Astrocyte (in vitro differentiated cells and primary cell): ENCODE measurements around the gene DUSP6. TPM values are rescaled to one million over a fixed set of nuclear protein-coding genes. Genes with fewer than 3 reads are reported as not detected.

Source experiments
- DNase-seq: peaks from one replicate; pipeline ENCODE4 v3.0.0-alpha.2; 2010; ENCODE audit warnings: low read depth
- FAIRE-seq: peaks from 2 replicates; lab custom pipeline; 2011; peaks lifted over from hg19 to GRCh38; lab: Jason Lieb, UNC
- H2AFZ ChIP-seq: 2 replicates; pipeline ENCODE4 v1.6.0; 2012; ENCODE audit warnings: low read depth, low read length, inconsistent platforms
- H3K27ac ChIP-seq: 2 replicates; pipeline ENCODE4 v1.5.1; 2011; ENCODE audit warnings: low read depth, low read length, inconsistent platforms
- H3K27me3 ChIP-seq: 2 replicates; pipeline ENCODE4 v1.6.0; 2011; ENCODE audit warnings: low read length, inconsistent platforms; ENCODE audit not compliant: insufficient read depth
- H3K36me3 ChIP-seq: 2 replicates; pipeline ENCODE4 v1.5.1; 2011; ENCODE audit warnings: low read length, inconsistent platforms; ENCODE audit not compliant: insufficient read depth
- H3K4me1 ChIP-seq: 2 replicates; pipeline ENCODE4 v1.5.1; 2011; ENCODE audit warnings: low read length, inconsistent platforms; ENCODE audit not compliant: insufficient read depth
- H3K4me2 ChIP-seq: 2 replicates; pipeline ENCODE4 v1.6.0; 2012; ENCODE audit warnings: low read length, inconsistent platforms
- H3K4me3 ChIP-seq: 2 replicates; pipeline ENCODE4 v1.5.1; 2011; ENCODE audit warnings: low read depth, mild to moderate bottlenecking, low read length, inconsistent platforms; ENCODE audit not compliant: insufficient read depth
- H3K79me2 ChIP-seq: 2 replicates; pipeline ENCODE4 v1.6.0; 2012; ENCODE audit warnings: mild to moderate bottlenecking, low read length, inconsistent platforms; ENCODE audit not compliant: insufficient read depth
- H3K9ac ChIP-seq: 2 replicates; pipeline ENCODE4 v1.6.0; 2012; ENCODE audit warnings: mild to moderate bottlenecking, low read length, inconsistent platforms
- H3K9me3 ChIP-seq: 2 replicates; pipeline ENCODE4 v1.5.1; 2012; ENCODE audit warnings: low read depth, mild to moderate bottlenecking, low read length, inconsistent platforms; ENCODE audit not compliant: insufficient read depth
- H4K20me1 ChIP-seq: 2 replicates; pipeline ENCODE4 v1.6.0; 2012; ENCODE audit warnings: low read length, inconsistent platforms; ENCODE audit not compliant: insufficient read depth
- H3K27ac Mint-ChIP-seq: one replicate; pipeline ENCODE4 v1.8.0; 2021; ENCODE audit warnings: mild to moderate bottlenecking, mixed read lengths; ENCODE audit not compliant: unreplicated experiment
- H3K27me3 Mint-ChIP-seq: one replicate; pipeline ENCODE4 v1.8.0; 2021; ENCODE audit warnings: low read depth, mixed read lengths; ENCODE audit not compliant: unreplicated experiment
- H3K36me3 Mint-ChIP-seq: one replicate; pipeline ENCODE4 v1.8.0; 2021; ENCODE audit warnings: low read depth, mixed read lengths; ENCODE audit not compliant: unreplicated experiment
- H3K4me1 Mint-ChIP-seq: one replicate; pipeline ENCODE4 v1.8.0; 2021; ENCODE audit warnings: low read depth, mixed read lengths; ENCODE audit not compliant: unreplicated experiment
- H3K4me3 Mint-ChIP-seq: one replicate; pipeline ENCODE4 v1.8.0; 2021; ENCODE audit warnings: mild to moderate bottlenecking, moderate library complexity, mixed read lengths; ENCODE audit not compliant: unreplicated experiment
- H3K9me3 Mint-ChIP-seq: one replicate; pipeline ENCODE4 v1.8.0; 2021; ENCODE audit warnings: mild to moderate bottlenecking, mixed read lengths; ENCODE audit not compliant: unreplicated experiment
- EZH2 ChIP-seq: IDR thresholded peaks from 2 replicates; pipeline ENCODE4 v1.6.1; 2012; ENCODE audit warnings: mild to moderate bottlenecking, low read length, inconsistent platforms; ENCODE audit not compliant: insufficient read depth
- total RNA-seq: library from RNA; stranded (reverse); gene quantifications from 2 replicates; pipeline ENCODE4 v1.2.1, GENCODE V29; 2021
- TF ChIP-seq, protein P1 (sequence below): IDR thresholded peaks from 2 replicates; pipeline ENCODE4 v1.5.1; 2011; ENCODE audit warnings: low read depth, mild to moderate bottlenecking, inconsistent platforms, low read length, moderate library complexity; ENCODE audit not compliant: insufficient read depth

Gene DUSP6
- total RNA-seq, 1 donor from 2014 or later: 63.0 TPM

DNA sequence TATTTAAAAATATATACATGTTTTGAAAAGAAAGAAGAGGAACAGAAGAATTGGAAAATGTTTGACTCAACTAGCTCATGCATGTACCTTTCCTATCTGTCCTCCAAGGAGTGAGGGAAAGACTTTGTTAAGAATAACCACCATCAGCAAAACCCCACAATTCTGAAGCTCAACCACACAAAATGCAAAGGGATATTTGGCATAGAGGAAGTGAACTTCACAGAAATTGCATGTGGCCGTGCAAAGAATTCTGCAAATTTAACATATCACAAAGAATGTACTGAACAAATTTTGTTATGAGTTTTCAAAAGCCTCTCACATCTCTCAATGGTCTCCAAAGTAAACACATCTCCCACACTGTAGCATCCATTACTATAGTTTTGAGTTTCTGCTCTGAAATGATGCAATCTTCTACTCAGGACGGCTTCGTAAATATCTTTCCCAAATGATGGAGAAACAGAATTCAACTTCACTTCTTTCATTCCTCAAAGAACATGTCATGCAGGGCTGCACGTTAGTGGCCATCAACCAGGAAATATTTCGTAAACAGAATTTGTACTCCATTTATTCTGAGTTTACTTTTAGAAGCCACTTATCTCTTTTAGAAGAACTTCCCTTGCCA lies 17.6 kb downstream of the DUSP6 start:
- DNase-seq: no peak
- Histone ChIP-seq H2AFZ (no peak overlapping the region), H3K36me3 (no peaks in the 10 kb centered on the region), H3K79me2 (no peaks in the 10 kb centered on the region), H4K20me1 (no peaks in the 10 kb centered on the region), H3K27me3 (no peaks in the 10 kb centered on the region), H3K9ac (no peak overlapping the region), H3K27ac (no peak overlapping the region), H3K4me2 (no peak overlapping the region), H3K9me3 (no peaks in the 10 kb centered on the region), H3K4me3 (no peak overlapping the region), H3K4me1 (no peaks in the 10 kb centered on the region)
- no peak for FAIRE-seq
- H3K27ac Mint-ChIP-seq: no peak overlapping the region
- no peaks in the 10 kb centered on the region for H3K36me3 Mint-ChIP-seq
- no peaks in the 10 kb centered on the region for H3K4me1 Mint-ChIP-seq
- no peaks in the 10 kb centered on the region for H3K27me3 Mint-ChIP-seq
- no peak for TF ChIP-seq EZH2
- TF ChIP-seq, protein P1, sequence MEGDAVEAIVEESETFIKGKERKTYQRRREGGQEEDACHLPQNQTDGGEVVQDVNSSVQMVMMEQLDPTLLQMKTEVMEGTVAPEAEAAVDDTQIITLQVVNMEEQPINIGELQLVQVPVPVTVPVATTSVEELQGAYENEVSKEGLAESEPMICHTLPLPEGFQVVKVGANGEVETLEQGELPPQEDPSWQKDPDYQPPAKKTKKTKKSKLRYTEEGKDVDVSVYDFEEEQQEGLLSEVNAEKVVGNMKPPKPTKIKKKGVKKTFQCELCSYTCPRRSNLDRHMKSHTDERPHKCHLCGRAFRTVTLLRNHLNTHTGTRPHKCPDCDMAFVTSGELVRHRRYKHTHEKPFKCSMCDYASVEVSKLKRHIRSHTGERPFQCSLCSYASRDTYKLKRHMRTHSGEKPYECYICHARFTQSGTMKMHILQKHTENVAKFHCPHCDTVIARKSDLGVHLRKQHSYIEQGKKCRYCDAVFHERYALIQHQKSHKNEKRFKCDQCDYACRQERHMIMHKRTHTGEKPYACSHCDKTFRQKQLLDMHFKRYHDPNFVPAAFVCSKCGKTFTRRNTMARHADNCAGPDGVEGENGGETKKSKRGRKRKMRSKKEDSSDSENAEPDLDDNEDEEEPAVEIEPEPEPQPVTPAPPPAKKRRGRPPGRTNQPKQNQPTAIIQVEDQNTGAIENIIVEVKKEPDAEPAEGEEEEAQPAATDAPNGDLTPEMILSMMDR: no peak
- peaks cover 5% of the 10 kb centered on the region for H3K9me3 Mint-ChIP-seq
- H3K4me3 Mint-ChIP-seq: no peak overlapping the region

DNA sequence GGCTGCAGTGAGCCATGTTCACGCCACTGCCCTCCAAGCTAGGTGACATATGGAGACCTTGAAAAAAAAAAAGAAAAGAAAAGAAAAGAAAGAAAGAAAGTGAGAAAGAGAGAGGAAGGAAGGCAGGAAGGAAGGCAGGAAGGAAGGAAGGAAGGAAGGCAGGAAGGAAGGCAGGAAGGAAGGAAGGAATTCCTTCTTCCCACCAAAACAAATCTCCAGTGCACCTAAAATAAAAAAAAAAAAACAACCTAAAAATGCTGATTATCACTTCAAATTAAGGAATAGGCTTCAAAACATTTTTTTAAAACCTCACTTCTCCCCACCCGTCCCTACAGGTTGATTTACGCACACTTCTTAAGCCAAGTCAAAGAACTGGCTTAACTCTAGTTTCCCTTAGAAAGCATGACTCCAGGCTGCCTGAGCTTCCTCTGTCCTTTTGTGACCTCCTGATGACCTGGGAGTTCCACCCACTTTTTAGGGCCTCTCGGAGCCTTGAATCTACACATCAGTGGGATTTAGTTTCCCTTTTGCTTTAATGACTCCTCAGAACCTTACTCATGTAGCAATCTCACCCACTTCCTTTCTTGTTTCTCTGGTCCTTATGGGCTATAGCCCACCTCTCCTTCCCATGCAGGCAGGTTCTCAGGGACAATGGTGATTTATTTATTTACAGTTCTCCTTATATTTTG lies 18.6 kb downstream of the DUSP6 start:
- DNase-seq (no peak), FAIRE-seq (no peak)
- Histone ChIP-seq H3K9me3 (no peaks in the 10 kb centered on the region), H4K20me1 (no peaks in the 10 kb centered on the region), H3K9ac (no peak overlapping the region), H3K79me2 (no peaks in the 10 kb centered on the region), H2AFZ (no peak overlapping the region), H3K36me3 (no peaks in the 10 kb centered on the region), H3K4me1 (no peaks in the 10 kb centered on the region), H3K4me3 (no peak overlapping the region), H3K27ac (no peak overlapping the region), H3K4me2 (no peak overlapping the region), H3K27me3 (no peaks in the 10 kb centered on the region)
- no peak for TF ChIP-seq EZH2
- TF ChIP-seq, protein P1: no peak
- H3K27ac Mint-ChIP-seq: no peak overlapping the region
- H3K9me3 Mint-ChIP-seq: peaks cover 5% of the 10 kb centered on the region
- H3K36me3 Mint-ChIP-seq: no peaks in the 10 kb centered on the region
- H3K4me1 Mint-ChIP-seq: no peaks in the 10 kb centered on the region
- H3K4me3 Mint-ChIP-seq: no peak overlapping the region
- no peaks in the 10 kb centered on the region for H3K27me3 Mint-ChIP-seq
